Smooth muscle cell (in vitro differentiated cells): ENCODE measurements around the gene STAG3. TPM values are rescaled to one million over a fixed set of nuclear protein-coding genes. Genes with fewer than 3 reads are reported as not detected.
"Not testable (repeated sequence)": the region's sequence is repeated elsewhere in the genome, so short reads cannot be mapped to it uniquely, and the experiment has no call there.

ENCODE experiments used
- DNase-seq: peaks from one replicate; lab custom pipeline; 2025; ENCODE audit not compliant: unreplicated experiment; lab: John Stamatoyannopoulos, UW
- H2AFZ ChIP-seq: fragments of 200-600 bp; sonication (generic); 2 replicates; pipeline ENCODE4 v1.6.0; 2016; ENCODE audit warnings: antibody characterized with exemption, low read depth, mild to moderate bottlenecking
- H3F3A ChIP-seq: fragments of 200-600 bp; sonication (generic); 2 replicates; pipeline ENCODE4 v1.6.0; 2017; ENCODE audit warnings: antibody characterized with exemption, low read depth
- H3K27ac ChIP-seq: fragments of 200-600 bp; sonication (generic); 2 replicates; pipeline ENCODE4 v1.5.1; 2016; ENCODE audit warnings: low read depth, mild to moderate bottlenecking
- H3K27me3 ChIP-seq: fragments of 200-600 bp; sonication (generic); 2 replicates; pipeline ENCODE4 v1.6.1; 2016; ENCODE audit warnings: low read depth, mild to moderate bottlenecking
- H3K36me3 ChIP-seq: fragments of 200-600 bp; sonication (generic); 2 replicates; pipeline ENCODE4 v1.5.1; 2016; ENCODE audit warnings: low read depth
- H3K4me1 ChIP-seq: fragments of 200-600 bp; sonication (generic); 2 replicates; pipeline ENCODE4 v1.5.1; 2016; ENCODE audit warnings: low read depth
- H3K4me2 ChIP-seq: fragments of 200-600 bp; sonication (generic); 2 replicates; pipeline ENCODE4 v1.6.0; 2016; ENCODE audit warnings: mild to moderate bottlenecking
- H3K4me3 ChIP-seq: fragments of 200-600 bp; sonication (generic); 2 replicates; pipeline ENCODE4 v1.5.1; 2016; ENCODE audit warnings: mild to moderate bottlenecking
- H3K79me2 ChIP-seq: fragments of 200-600 bp; sonication (generic); 2 replicates; pipeline ENCODE4 v1.6.0; 2016; ENCODE audit warnings: low read depth, mild to moderate bottlenecking
- H3K9ac ChIP-seq: fragments of 200-600 bp; sonication (generic); 2 replicates; pipeline ENCODE4 v1.6.0; 2016; ENCODE audit warnings: low read depth
- H3K9me3 ChIP-seq: fragments of 200-600 bp; sonication (generic); replicated peaks from 2 replicates; pipeline ENCODE4 v1.5.1; 2016; ENCODE audit warnings: low read depth
- H4K20me1 ChIP-seq: fragments of 200-600 bp; sonication (generic); 2 replicates; pipeline ENCODE4 v1.6.0; 2016; ENCODE audit warnings: low read depth
- WGBS: methylation state at CpG from one replicate; pipeline ENCODE4 v1.1.7; 2016; ENCODE audit warnings: low lambda C conversion rate; 5-methylcytosine and 5-hydroxymethylcytosine counted together
- polyA plus RNA-seq: library from polyadenylated mRNA; unstranded; fragments of >200 nt; fragmentation: Nextera tagmentation; extraction: Ambion mirVana; gene quantifications from 2 replicates; pipeline ENCODE4 v1.2.1, GENCODE V29; 2016
- total RNA-seq: library from RNA; depleted of rRNA; stranded (reverse); fragments of >200 nt; gene quantifications from 2 replicates; pipeline ENCODE4 v1.2.3, GENCODE V29; 2014
- TF ChIP-seq, protein P1 (sequence below): fragments of 200-600 bp; sonication (generic); IDR thresholded peaks from 2 replicates; pipeline ENCODE4 v1.5.1; 2017; ENCODE audit warnings: borderline replicate concordance, mild to moderate bottlenecking, antibody characterized with exemption; ENCODE audit not compliant: insufficient read depth, poor library complexity, severe bottlenecking

STAG3 gene
- total and polyA plus RNA-seq, 2 experiments from 2014 or later = 0.04 to 0.96 TPM

GRCh38 chr7:100246121-100246864 is 68.6 kb downstream of the STAG3 start:
- H3K27me3 ChIP-seq, H3K9me3 ChIP-seq, H3F3A ChIP-seq, H3K9ac ChIP-seq, H3K4me1 ChIP-seq, H3K27ac ChIP-seq, DNase-seq, H3K79me2 ChIP-seq, H3K4me3 ChIP-seq, H2AFZ ChIP-seq, H3K4me2 ChIP-seq, H3K36me3 ChIP-seq: not testable (repeated sequence)
- H4K20me1 ChIP-seq = peaks cover 18% of the 10 kb centered on the region
- WGBS = 81% methylated on average over 15 of the region's 15 CpGs

- not testable (repeated sequence) for H3K9ac ChIP-seq, H3F3A ChIP-seq, H3K4me2 ChIP-seq, H3K79me2 ChIP-seq, H3K27ac ChIP-seq, H3K36me3 ChIP-seq, H2AFZ ChIP-seq, DNase-seq, H3K4me3 ChIP-seq, H3K9me3 ChIP-seq, H3K27me3 ChIP-seq, H3K4me1 ChIP-seq
- H4K20me1 ChIP-seq = peaks cover 18% of the 10 kb centered on the region
- 89% methylated on average over 9 of the region's 9 CpGs for WGBS
Measured at GRCh38 chr7:100246865-100247137, 69.1 kb downstream of the STAG3 start.

DNA sequence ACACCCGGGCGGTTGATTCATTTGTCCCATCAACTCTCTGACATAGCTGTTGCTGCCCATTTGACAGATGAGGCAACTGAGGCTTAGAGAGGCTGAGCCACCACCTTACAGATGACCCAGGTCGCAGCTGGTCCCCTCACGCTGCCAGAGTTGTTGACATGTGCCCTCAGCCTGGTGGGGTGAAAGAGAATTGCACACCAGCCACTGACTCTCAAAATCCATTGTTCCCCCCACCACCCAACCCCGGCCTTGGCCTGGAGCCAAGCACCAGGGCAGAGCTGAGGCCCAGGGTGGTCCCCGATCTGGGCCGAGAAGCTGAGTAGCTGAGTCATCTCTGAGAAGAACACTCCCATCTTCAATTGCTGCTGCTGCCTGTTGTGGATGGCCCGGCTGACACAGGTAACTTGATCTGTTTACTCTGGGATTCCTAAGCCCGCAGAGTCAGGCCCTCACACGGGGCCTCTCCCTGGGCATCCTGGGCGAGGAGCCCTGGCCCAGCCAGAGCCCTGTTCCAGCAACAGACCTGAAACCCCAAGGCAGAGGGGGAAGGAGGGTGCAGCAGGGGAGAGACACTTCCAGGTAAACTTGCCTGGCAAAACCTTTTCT is 69.5 kb downstream of the STAG3 start:
- H3K9ac ChIP-seq = no peak overlapping the region
- no peak for DNase-seq
- no peaks in the 10 kb centered on the region for H3F3A ChIP-seq
- no peaks in the 10 kb centered on the region for H3K27me3 ChIP-seq
- TF ChIP-seq, protein P1, sequence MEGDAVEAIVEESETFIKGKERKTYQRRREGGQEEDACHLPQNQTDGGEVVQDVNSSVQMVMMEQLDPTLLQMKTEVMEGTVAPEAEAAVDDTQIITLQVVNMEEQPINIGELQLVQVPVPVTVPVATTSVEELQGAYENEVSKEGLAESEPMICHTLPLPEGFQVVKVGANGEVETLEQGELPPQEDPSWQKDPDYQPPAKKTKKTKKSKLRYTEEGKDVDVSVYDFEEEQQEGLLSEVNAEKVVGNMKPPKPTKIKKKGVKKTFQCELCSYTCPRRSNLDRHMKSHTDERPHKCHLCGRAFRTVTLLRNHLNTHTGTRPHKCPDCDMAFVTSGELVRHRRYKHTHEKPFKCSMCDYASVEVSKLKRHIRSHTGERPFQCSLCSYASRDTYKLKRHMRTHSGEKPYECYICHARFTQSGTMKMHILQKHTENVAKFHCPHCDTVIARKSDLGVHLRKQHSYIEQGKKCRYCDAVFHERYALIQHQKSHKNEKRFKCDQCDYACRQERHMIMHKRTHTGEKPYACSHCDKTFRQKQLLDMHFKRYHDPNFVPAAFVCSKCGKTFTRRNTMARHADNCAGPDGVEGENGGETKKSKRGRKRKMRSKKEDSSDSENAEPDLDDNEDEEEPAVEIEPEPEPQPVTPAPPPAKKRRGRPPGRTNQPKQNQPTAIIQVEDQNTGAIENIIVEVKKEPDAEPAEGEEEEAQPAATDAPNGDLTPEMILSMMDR = no peak
- no peaks in the 10 kb centered on the region for H3K9me3 ChIP-seq
- H3K4me1 ChIP-seq = no peaks in the 10 kb centered on the region
- peaks cover 18% of the 10 kb centered on the region for H4K20me1 ChIP-seq
- H3K27ac ChIP-seq = no peak overlapping the region
- H2AFZ ChIP-seq = no peak overlapping the region
- no peaks in the 10 kb centered on the region for H3K79me2 ChIP-seq
- H3K4me2 ChIP-seq = no peak overlapping the region
- no peaks in the 10 kb centered on the region for H3K36me3 ChIP-seq
- H3K4me3 ChIP-seq = no peak overlapping the region
- WGBS = 45% methylated on average over 11 of the region's 11 CpGs

DNA sequence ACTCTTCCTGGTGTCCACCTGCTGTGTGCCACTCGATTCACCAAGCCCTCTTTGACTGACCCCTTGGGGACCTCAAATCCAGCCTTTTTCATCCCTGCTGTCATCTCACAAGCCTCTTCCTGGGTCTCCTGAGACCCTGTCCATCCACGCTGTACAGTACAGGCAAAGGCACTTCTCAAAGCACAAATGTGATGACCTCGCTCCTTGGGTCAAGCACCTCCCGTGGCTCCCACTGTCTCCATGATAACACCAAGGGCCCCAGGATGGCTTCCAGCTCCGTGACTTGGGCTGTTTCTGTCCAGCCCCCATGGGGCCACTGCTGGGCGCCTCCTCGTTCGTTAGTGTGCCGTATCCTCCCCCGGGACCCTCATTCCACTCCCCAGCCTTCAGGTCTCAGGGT is 70.8 kb downstream of the STAG3 start:
- H3K4me3 ChIP-seq = no peak overlapping the region
- H3K36me3 ChIP-seq = no peaks in the 10 kb centered on the region
- H3K9ac ChIP-seq = no peak overlapping the region
- H4K20me1 ChIP-seq = peaks cover 18% of the 10 kb centered on the region
- 97% methylated on average over 10 of the region's 10 CpGs for WGBS
- H3K4me2 ChIP-seq = no peak overlapping the region
- no peaks in the 10 kb centered on the region for H3K4me1 ChIP-seq
- H3F3A ChIP-seq = no peaks in the 10 kb centered on the region
- no peaks in the 10 kb centered on the region for H3K27me3 ChIP-seq
- no peaks in the 10 kb centered on the region for H3K9me3 ChIP-seq
- DNase-seq = no peak
- no peaks in the 10 kb centered on the region for H3K79me2 ChIP-seq
- H3K27ac ChIP-seq = no peak overlapping the region
- TF ChIP-seq, protein P1 = no peak
- no peak overlapping the region for H2AFZ ChIP-seq
